Measurements from ENCODE around the gene DPH7.
A peak's percentile ranks its signal among the peaks of the same experiment; 100 is the strongest.
"Not testable (repeated sequence)": the region's sequence is repeated elsewhere in the genome, so short reads cannot be mapped to it uniquely, and the experiment has no call there.

Gene DPH7

DNA sequence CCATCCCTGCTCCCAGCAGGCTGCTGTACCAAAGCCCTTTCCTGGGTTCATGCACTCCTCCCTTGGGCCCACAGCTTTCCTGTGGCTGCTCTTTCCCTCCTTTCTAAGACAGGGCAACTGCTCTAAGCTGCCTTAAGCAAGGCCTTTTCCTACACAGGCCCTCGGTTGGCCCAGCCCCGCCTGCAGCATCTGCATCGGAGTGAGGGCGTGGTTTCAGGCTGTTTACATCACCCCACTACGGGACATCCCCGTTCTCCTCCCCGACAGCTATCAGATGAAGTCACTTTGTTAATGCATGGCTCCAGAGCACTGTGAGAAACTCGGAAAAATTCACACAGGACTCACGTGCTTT lies 3.4 kb downstream of the DPH7 start:
- H3K4me2 ChIP-seq (ENCODE audit: low read length), result peak overlapping the region; percentile 89
- no peaks in the 10 kb centered on the region for H3K27me3 ChIP-seq (ENCODE audit: low read depth, low read length)
- no peaks in the 10 kb centered on the region for H3K9me3 ChIP-seq (ENCODE audit: insufficient read depth, low read length)
- H3K79me2 ChIP-seq (ENCODE audit: low read length), result peaks cover 62% of the 10 kb centered on the region
- peak overlapping the region; percentile 86 for H3K27ac ChIP-seq (ENCODE audit: low read length)
- TF ChIP-seq EZH2phosphoT487 (IDR thresholded peaks at IDR 0.05; ENCODE audit: low read depth), result no peak
- TF ChIP-seq, protein P1, sequence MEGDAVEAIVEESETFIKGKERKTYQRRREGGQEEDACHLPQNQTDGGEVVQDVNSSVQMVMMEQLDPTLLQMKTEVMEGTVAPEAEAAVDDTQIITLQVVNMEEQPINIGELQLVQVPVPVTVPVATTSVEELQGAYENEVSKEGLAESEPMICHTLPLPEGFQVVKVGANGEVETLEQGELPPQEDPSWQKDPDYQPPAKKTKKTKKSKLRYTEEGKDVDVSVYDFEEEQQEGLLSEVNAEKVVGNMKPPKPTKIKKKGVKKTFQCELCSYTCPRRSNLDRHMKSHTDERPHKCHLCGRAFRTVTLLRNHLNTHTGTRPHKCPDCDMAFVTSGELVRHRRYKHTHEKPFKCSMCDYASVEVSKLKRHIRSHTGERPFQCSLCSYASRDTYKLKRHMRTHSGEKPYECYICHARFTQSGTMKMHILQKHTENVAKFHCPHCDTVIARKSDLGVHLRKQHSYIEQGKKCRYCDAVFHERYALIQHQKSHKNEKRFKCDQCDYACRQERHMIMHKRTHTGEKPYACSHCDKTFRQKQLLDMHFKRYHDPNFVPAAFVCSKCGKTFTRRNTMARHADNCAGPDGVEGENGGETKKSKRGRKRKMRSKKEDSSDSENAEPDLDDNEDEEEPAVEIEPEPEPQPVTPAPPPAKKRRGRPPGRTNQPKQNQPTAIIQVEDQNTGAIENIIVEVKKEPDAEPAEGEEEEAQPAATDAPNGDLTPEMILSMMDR (IDR thresholded peaks at IDR 0.05; ENCODE audit: low read depth, low read length), result no peak
- H3K9ac ChIP-seq (ENCODE audit: low read length), result peak overlapping the region; percentile 63
- H3K4me1 ChIP-seq (ENCODE audit: low read length), result peaks cover 37% of the 10 kb centered on the region
- peaks cover 8% of the 10 kb centered on the region; the same call in 1 of the 2 replicates for H4K20me1 ChIP-seq (ENCODE audit: insufficient read depth, low read length)
- H3K4me3 ChIP-seq (ENCODE audit: low read length), result peak overlapping the region; percentile 62
- H2AFZ ChIP-seq (ENCODE audit: low read depth, low read length), result no peak overlapping the region
- H3K36me3 ChIP-seq (replicated peaks; ENCODE audit: low read depth, low read length), result peaks cover 32% of the 10 kb centered on the region

DNA sequence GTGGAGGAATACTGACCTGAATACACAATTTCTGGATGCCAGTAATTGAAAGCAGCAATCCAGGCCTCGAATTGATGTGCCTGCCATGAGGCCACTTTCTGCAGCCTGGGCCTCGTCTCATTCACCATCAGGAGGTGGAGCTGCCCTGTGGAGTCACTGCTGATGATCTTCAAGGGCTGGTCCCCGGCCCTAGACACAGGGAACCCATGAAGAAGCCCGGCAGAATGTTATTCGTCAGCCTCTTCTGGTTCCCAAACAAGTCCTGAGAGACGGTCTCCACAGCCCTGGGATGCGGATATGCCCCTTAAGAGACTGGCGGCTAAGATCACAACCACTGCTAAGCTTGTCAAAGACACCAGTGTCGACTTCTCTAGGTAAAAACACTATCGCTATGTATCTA lies 4.5 kb downstream of the DPH7 start:
- Histone ChIP-seq H3K27me3 (ENCODE audit: low read depth, low read length) (no peaks in the 10 kb centered on the region), H2AFZ (ENCODE audit: low read depth, low read length) (no peak overlapping the region), H3K79me2 (ENCODE audit: low read length) (peaks cover 65% of the 10 kb centered on the region), H3K4me3 (ENCODE audit: low read length) (no peak overlapping the region), H3K9me3 (ENCODE audit: insufficient read depth, low read length) (no peaks in the 10 kb centered on the region), H3K36me3 (replicated peaks; ENCODE audit: low read depth, low read length) (peaks cover 35% of the 10 kb centered on the region), H3K9ac (ENCODE audit: low read length) (no peak overlapping the region), H3K27ac (ENCODE audit: low read length) (peak overlapping the region; percentile 86; the same call in 1 of the 2 replicates), H3K4me1 (ENCODE audit: low read length) (peaks cover 35% of the 10 kb centered on the region), H4K20me1 (ENCODE audit: insufficient read depth, low read length) (peaks cover 8% of the 10 kb centered on the region; the same call in 1 of the 2 replicates), H3K4me2 (ENCODE audit: low read length) (peak overlapping the region; percentile 89; the same call in 1 of the 2 replicates)
- TF ChIP-seq, protein P1 (IDR thresholded peaks at IDR 0.05; ENCODE audit: low read depth, low read length), result no peak
- TF ChIP-seq EZH2phosphoT487 (IDR thresholded peaks at IDR 0.05; ENCODE audit: low read depth), result no peak

DNA sequence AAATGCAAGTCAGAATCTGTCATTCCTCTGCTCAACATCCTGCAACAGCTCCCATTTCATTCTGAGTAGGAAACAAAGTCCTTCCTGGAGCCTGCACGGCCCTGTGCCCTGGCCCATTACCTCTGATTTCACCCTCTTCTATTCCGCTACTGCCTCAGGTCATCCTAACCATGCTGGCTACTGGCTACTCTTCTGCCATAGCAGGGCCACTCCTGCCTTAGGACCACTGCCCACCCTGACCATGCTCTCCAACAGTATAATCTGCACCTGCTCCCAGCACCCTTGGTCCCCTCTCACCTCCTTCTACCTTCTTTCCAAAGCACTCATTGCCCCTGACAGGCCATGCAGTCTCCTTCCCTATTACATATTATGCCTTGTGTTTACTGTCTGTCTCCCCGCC lies 8.2 kb downstream of the DPH7 start:
- Histone ChIP-seq H3K9me3 (ENCODE audit: insufficient read depth, low read length) (no peaks in the 10 kb centered on the region), H3K9ac (ENCODE audit: low read length) (no peak overlapping the region), H3K4me3 (ENCODE audit: low read length) (no peak overlapping the region), H2AFZ (ENCODE audit: low read depth, low read length) (no peak overlapping the region), H3K27me3 (ENCODE audit: low read depth, low read length) (no peaks in the 10 kb centered on the region), H3K4me2 (ENCODE audit: low read length) (no peak overlapping the region), H3K4me1 (ENCODE audit: low read length) (peaks cover 11% of the 10 kb centered on the region), H3K36me3 (replicated peaks; ENCODE audit: low read depth, low read length) (peaks cover 36% of the 10 kb centered on the region), H4K20me1 (ENCODE audit: insufficient read depth, low read length) (peaks cover 3% of the 10 kb centered on the region; the same call in 1 of the 2 replicates), H3K79me2 (ENCODE audit: low read length) (peaks cover 36% of the 10 kb centered on the region), H3K27ac (ENCODE audit: low read length) (no peak overlapping the region)
- TF ChIP-seq, protein P1 (IDR thresholded peaks at IDR 0.05; ENCODE audit: low read depth, low read length), result no peak
- no peak for TF ChIP-seq EZH2phosphoT487 (IDR thresholded peaks at IDR 0.05; ENCODE audit: low read depth)

DNA sequence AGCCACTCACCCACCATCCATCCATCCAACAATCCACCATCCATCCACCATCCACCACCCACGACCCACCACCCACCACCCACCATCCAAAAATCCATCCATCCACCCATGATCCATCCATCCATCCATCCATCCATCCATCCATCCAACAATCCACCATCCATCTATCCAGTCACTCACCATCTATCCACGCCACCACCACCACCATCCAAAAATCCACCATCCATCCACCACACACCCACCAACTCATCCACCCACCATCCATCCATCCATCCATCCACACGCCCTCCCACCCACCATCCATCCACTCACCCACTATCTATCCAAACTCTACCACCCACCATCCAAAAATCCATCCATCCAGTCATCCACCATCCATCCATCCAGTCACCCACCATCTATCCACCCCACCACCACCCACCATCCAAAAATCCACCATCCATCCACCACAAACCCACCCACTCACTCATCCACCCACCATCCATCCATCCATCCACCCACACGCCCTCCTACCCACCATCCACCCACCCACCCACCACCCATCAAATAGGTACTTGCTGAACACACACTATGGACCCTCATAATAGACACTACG lies 9.0 kb downstream of the DPH7 start:
- Histone ChIP-seq H3K4me2 (ENCODE audit: low read length) (no peak overlapping the region), H3K9me3 (ENCODE audit: insufficient read depth, low read length) (no peaks in the 10 kb centered on the region), H3K36me3 (replicated peaks; ENCODE audit: low read depth, low read length) (peaks cover 34% of the 10 kb centered on the region), H2AFZ (ENCODE audit: low read depth, low read length) (no peak overlapping the region), H3K4me3 (ENCODE audit: low read length) (no peak overlapping the region), H3K79me2 (ENCODE audit: low read length) (peaks cover 31% of the 10 kb centered on the region), H4K20me1 (ENCODE audit: insufficient read depth, low read length) (peaks cover 3% of the 10 kb centered on the region; the same call in 1 of the 2 replicates), H3K9ac (ENCODE audit: low read length) (no peak overlapping the region), H3K27me3 (ENCODE audit: low read depth, low read length) (no peaks in the 10 kb centered on the region), H3K27ac (ENCODE audit: low read length) (no peak overlapping the region), H3K4me1 (ENCODE audit: low read length) (peaks cover 4% of the 10 kb centered on the region)
- TF ChIP-seq EZH2phosphoT487 (IDR thresholded peaks at IDR 0.05; ENCODE audit: low read depth), result no peak
- TF ChIP-seq, protein P1 (IDR thresholded peaks at IDR 0.05; ENCODE audit: low read depth, low read length), result no peak

DNA sequence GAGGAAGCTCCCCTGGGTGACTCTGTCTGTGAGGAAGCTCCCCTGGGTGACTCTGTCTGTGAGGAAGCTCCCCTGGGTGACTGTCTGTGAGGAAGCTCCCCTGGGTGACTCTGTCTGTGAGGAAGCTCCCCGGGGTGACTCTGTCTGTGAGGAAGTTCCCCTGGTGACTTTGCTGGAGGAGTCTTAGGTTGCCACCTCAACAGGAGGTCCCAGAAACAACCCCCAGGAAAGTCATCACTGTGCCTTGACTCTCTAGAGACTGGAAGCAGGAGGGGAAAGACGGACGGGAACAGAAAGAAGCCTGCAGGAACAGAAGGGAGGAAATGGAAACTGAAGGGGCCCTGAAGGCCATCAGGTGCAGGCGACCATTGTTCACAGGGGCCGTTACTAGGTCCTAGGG lies 10.3 kb downstream of the DPH7 start:
- H3K4me2 ChIP-seq (ENCODE audit: low read length); H3K27ac ChIP-seq (ENCODE audit: low read length); H2AFZ ChIP-seq (ENCODE audit: low read depth, low read length); H3K9me3 ChIP-seq (ENCODE audit: insufficient read depth, low read length); H3K4me3 ChIP-seq (ENCODE audit: low read length); H3K27me3 ChIP-seq (ENCODE audit: low read depth, low read length); H3K4me1 ChIP-seq (ENCODE audit: low read length); H3K9ac ChIP-seq (ENCODE audit: low read length); H4K20me1 ChIP-seq (ENCODE audit: insufficient read depth, low read length): not testable (repeated sequence)
- Histone ChIP-seq H3K36me3 (replicated peaks; ENCODE audit: low read depth, low read length) (peaks cover 38% of the 10 kb centered on the region), H3K79me2 (ENCODE audit: low read length) (peaks cover 21% of the 10 kb centered on the region)
